Smooth muscle cell (in vitro differentiated cells): Measurements from ENCODE around the gene FIGN. TPM values are rescaled to one million over a fixed set of nuclear protein-coding genes. Genes with fewer than 3 reads are reported as not detected.

Source experiments
- DNase-seq: peaks from one replicate; lab custom pipeline; 2025; ENCODE audit not compliant: unreplicated experiment; lab: John Stamatoyannopoulos, UW
- H2AFZ ChIP-seq: fragments of 200-600 bp; sonication (generic); 2 replicates; pipeline ENCODE4 v1.6.0; 2016; ENCODE audit warnings: antibody characterized with exemption, low read depth, mild to moderate bottlenecking
- H3F3A ChIP-seq: fragments of 200-600 bp; sonication (generic); 2 replicates; pipeline ENCODE4 v1.6.0; 2017; ENCODE audit warnings: antibody characterized with exemption, low read depth
- H3K27ac ChIP-seq: fragments of 200-600 bp; sonication (generic); 2 replicates; pipeline ENCODE4 v1.5.1; 2016; ENCODE audit warnings: low read depth, mild to moderate bottlenecking
- H3K27me3 ChIP-seq: fragments of 200-600 bp; sonication (generic); 2 replicates; pipeline ENCODE4 v1.6.1; 2016; ENCODE audit warnings: low read depth, mild to moderate bottlenecking
- H3K36me3 ChIP-seq: fragments of 200-600 bp; sonication (generic); 2 replicates; pipeline ENCODE4 v1.5.1; 2016; ENCODE audit warnings: low read depth
- H3K4me1 ChIP-seq: fragments of 200-600 bp; sonication (generic); 2 replicates; pipeline ENCODE4 v1.5.1; 2016; ENCODE audit warnings: low read depth
- H3K4me2 ChIP-seq: fragments of 200-600 bp; sonication (generic); 2 replicates; pipeline ENCODE4 v1.6.0; 2016; ENCODE audit warnings: mild to moderate bottlenecking
- H3K4me3 ChIP-seq: fragments of 200-600 bp; sonication (generic); 2 replicates; pipeline ENCODE4 v1.5.1; 2016; ENCODE audit warnings: mild to moderate bottlenecking
- H3K79me2 ChIP-seq: fragments of 200-600 bp; sonication (generic); 2 replicates; pipeline ENCODE4 v1.6.0; 2016; ENCODE audit warnings: low read depth, mild to moderate bottlenecking
- H3K9ac ChIP-seq: fragments of 200-600 bp; sonication (generic); 2 replicates; pipeline ENCODE4 v1.6.0; 2016; ENCODE audit warnings: low read depth
- H3K9me3 ChIP-seq: fragments of 200-600 bp; sonication (generic); replicated peaks from 2 replicates; pipeline ENCODE4 v1.5.1; 2016; ENCODE audit warnings: low read depth
- H4K20me1 ChIP-seq: fragments of 200-600 bp; sonication (generic); 2 replicates; pipeline ENCODE4 v1.6.0; 2016; ENCODE audit warnings: low read depth
- CTCF ChIP-seq: fragments of 200-600 bp; sonication (generic); IDR thresholded peaks from 2 replicates; pipeline ENCODE4 v1.5.1; 2017; ENCODE audit warnings: borderline replicate concordance, mild to moderate bottlenecking, antibody characterized with exemption; ENCODE audit not compliant: insufficient read depth, poor library complexity, severe bottlenecking
- WGBS: methylation state at CpG from one replicate; pipeline ENCODE4 v1.1.7; 2016; ENCODE audit warnings: low lambda C conversion rate; 5-methylcytosine and 5-hydroxymethylcytosine counted together
- polyA plus RNA-seq: library from polyadenylated mRNA; unstranded; fragments of >200 nt; fragmentation: Nextera tagmentation; extraction: Ambion mirVana; gene quantifications from 2 replicates; pipeline ENCODE4 v1.2.1, GENCODE V29; 2016
- total RNA-seq: library from RNA; depleted of rRNA; stranded (reverse); fragments of >200 nt; gene quantifications from 2 replicates; pipeline ENCODE4 v1.2.3, GENCODE V29; 2014

The FIGN gene
- total and polyA plus RNA-seq, 2 experiments from 2014 or later = 0.71 to 4.8 TPM

- Histone ChIP-seq H3K9ac (no peak overlapping the region), H2AFZ (no peak overlapping the region), H3K27me3 (no peaks in the 10 kb centered on the region), H3K4me3 (no peak overlapping the region), H3K36me3 (no peaks in the 10 kb centered on the region), H3F3A (no peaks in the 10 kb centered on the region), H3K79me2 (no peaks in the 10 kb centered on the region), H3K4me2 (no peak overlapping the region), H3K9me3 (no peaks in the 10 kb centered on the region), H4K20me1 (no peaks in the 10 kb centered on the region), H3K27ac (no peak overlapping the region), H3K4me1 (peaks cover 12% of the 10 kb centered on the region)
- 95% methylated on average over 13 of the region's 13 CpGs for WGBS
- no peak for TF ChIP-seq CTCF
- DNase-seq = no peak
Observed at GRCh38 chr2:163610817-163611556, 124.8 kb downstream of the FIGN start.

GRCh38 chr2:163607630-163608029 is 128.2 kb downstream of the FIGN start:
- no peak for DNase-seq
- H3K9ac ChIP-seq = no peak overlapping the region
- H3K4me3 ChIP-seq = no peak overlapping the region
- no peaks in the 10 kb centered on the region for H4K20me1 ChIP-seq
- no peak overlapping the region for H3K4me2 ChIP-seq
- no peaks in the 10 kb centered on the region for H3K36me3 ChIP-seq
- H3K9me3 ChIP-seq = no peaks in the 10 kb centered on the region
- H3K79me2 ChIP-seq = no peaks in the 10 kb centered on the region
- TF ChIP-seq CTCF = no peak
- no peaks in the 10 kb centered on the region for H3K27me3 ChIP-seq
- peaks cover 12% of the 10 kb centered on the region for H3K4me1 ChIP-seq
- no peaks in the 10 kb centered on the region for H3F3A ChIP-seq
- H2AFZ ChIP-seq = no peak overlapping the region
- no peak overlapping the region for H3K27ac ChIP-seq

GRCh38 chr2:163606878-163607277 is 128.9 kb downstream of the FIGN start:
- Histone ChIP-seq H3K9me3 (no peaks in the 10 kb centered on the region), H3K9ac (no peak overlapping the region), H3K27me3 (no peaks in the 10 kb centered on the region), H3K27ac (no peak overlapping the region), H3K79me2 (no peaks in the 10 kb centered on the region), H4K20me1 (no peaks in the 10 kb centered on the region), H3K4me1 (peaks cover 16% of the 10 kb centered on the region), H3K4me2 (no peak overlapping the region), H3F3A (no peaks in the 10 kb centered on the region), H3K4me3 (no peak overlapping the region), H2AFZ (no peak overlapping the region), H3K36me3 (no peaks in the 10 kb centered on the region)
- WGBS = 96% methylated on average over 3 of the region's 3 CpGs
- TF ChIP-seq CTCF = no peak
- DNase-seq = no peak

GRCh38 chr2:163605779-163606178 is 130.0 kb downstream of the FIGN start:
- no peak overlapping the region for H3K27ac ChIP-seq
- no peaks in the 10 kb centered on the region for H4K20me1 ChIP-seq
- no peak for TF ChIP-seq CTCF
- no peaks in the 10 kb centered on the region for H3K36me3 ChIP-seq
- no peak overlapping the region for H3K9ac ChIP-seq
- H3K9me3 ChIP-seq = no peaks in the 10 kb centered on the region
- DNase-seq = no peak
- no peak overlapping the region for H3K4me2 ChIP-seq
- H3F3A ChIP-seq = no peaks in the 10 kb centered on the region
- H3K4me1 ChIP-seq = peaks cover 21% of the 10 kb centered on the region
- no peak overlapping the region for H2AFZ ChIP-seq
- no peak overlapping the region for H3K4me3 ChIP-seq
- 72% methylated on average over 2 of the region's 2 CpGs for whole genome bisulfite sequencing
- H3K79me2 ChIP-seq = no peaks in the 10 kb centered on the region
- H3K27me3 ChIP-seq = no peaks in the 10 kb centered on the region
